GM23338 (cell line): Measurements from ENCODE around the gene TMEM74B. TPM values are rescaled to one million over a fixed set of nuclear protein-coding genes. Genes with fewer than 3 reads are reported as not detected.
A peak's percentile ranks its signal among the peaks of the same experiment; 100 is the strongest.

Experiments
- ATAC-seq: fragments of 200-7000 bp; cut with Tn5 transposase; 3 replicates; pipeline ENCODE4 v1.9.1; 2020
- DNase-seq: peaks from one replicate; pipeline ENCODE4 v3.0.0-alpha.2; 2015; ENCODE audit warnings: low spot score
- H2AFZ ChIP-seq: fragments of 200-600 bp; sonication (generic); 2 replicates; pipeline ENCODE4 v1.8.0; 2016; ENCODE audit warnings: antibody characterized with exemption, mild to moderate bottlenecking, moderate library complexity
- H3F3A ChIP-seq: fragments of 200-600 bp; sonication (generic); replicated peaks from 2 replicates; pipeline ENCODE4 v1.8.0; 2017; ENCODE audit warnings: antibody characterized with exemption, mixed run types, low read depth
- H3K27ac ChIP-seq: fragments of 200-600 bp; sonication (generic); 2 replicates; pipeline ENCODE4 v1.6.1; 2016; ENCODE audit warnings: low read depth
- H3K27me3 ChIP-seq: fragments of 200-600 bp; sonication (generic); 2 replicates; pipeline ENCODE4 v1.8.0; 2016; ENCODE audit warnings: mild to moderate bottlenecking, mixed run types, moderate library complexity; ENCODE audit not compliant: insufficient read depth
- H3K36me3 ChIP-seq: fragments of 200-600 bp; sonication (generic); 2 replicates; pipeline ENCODE4 v1.8.0; 2016; ENCODE audit warnings: mild to moderate bottlenecking; ENCODE audit not compliant: insufficient read depth
- H3K4me1 ChIP-seq: fragments of 200-600 bp; sonication (generic); 2 replicates; pipeline ENCODE4 v1.8.0; 2016; ENCODE audit warnings: mild to moderate bottlenecking, moderate library complexity; ENCODE audit not compliant: insufficient read depth
- H3K4me2 ChIP-seq: fragments of 200-600 bp; sonication (generic); 2 replicates; pipeline ENCODE4 v1.7.1; 2017; ENCODE audit warnings: mixed run types
- H3K4me3 ChIP-seq: fragments of 200-600 bp; sonication (generic); 2 replicates; pipeline ENCODE4 v1.6.1; 2016; ENCODE audit warnings: mixed run types
- H3K79me2 ChIP-seq: fragments of 200-600 bp; sonication (generic); replicated peaks from 2 replicates; pipeline ENCODE4 v1.8.0; 2017; ENCODE audit warnings: mild to moderate bottlenecking; ENCODE audit not compliant: insufficient read depth
- H3K9me2 ChIP-seq: fragments of 200-600 bp; sonication (generic); 2 replicates; pipeline ENCODE4 v1.8.0; 2017; ENCODE audit not compliant: insufficient read depth
- H4K20me1 ChIP-seq: fragments of 200-600 bp; sonication (generic); replicated peaks from 2 replicates; pipeline ENCODE4 v1.8.0; 2017; ENCODE audit warnings: mild to moderate bottlenecking; ENCODE audit not compliant: insufficient read depth
- H3K27ac Mint-ChIP-seq: 2 replicates; pipeline ENCODE4 v1.8.0; 2020; ENCODE audit warnings: inconsistent platforms, mild to moderate bottlenecking, moderate library complexity, mixed read lengths
- H3K27me3 Mint-ChIP-seq: 3 replicates; pipeline ENCODE4 v1.8.0; 2022; ENCODE audit warnings: low read depth, mild to moderate bottlenecking, moderate library complexity, mixed read lengths, inconsistent platforms; ENCODE audit not compliant: insufficient read depth, poor library complexity
- H3K36me3 Mint-ChIP-seq: 3 replicates; pipeline ENCODE4 v1.8.0; 2021; ENCODE audit warnings: low read depth, mild to moderate bottlenecking, inconsistent platforms, moderate library complexity, mixed read lengths
- H3K4me1 Mint-ChIP-seq: 3 replicates; pipeline ENCODE4 v1.8.0; 2020; ENCODE audit warnings: mild to moderate bottlenecking, inconsistent platforms, mixed read lengths
- H3K4me3 Mint-ChIP-seq: 3 replicates; pipeline ENCODE4 v1.8.0; 2021; ENCODE audit warnings: moderate library complexity, mild to moderate bottlenecking, inconsistent platforms, mixed read lengths
- H3K9me3 Mint-ChIP-seq: 3 replicates; pipeline ENCODE4 v1.8.0; 2020; ENCODE audit warnings: moderate library complexity, mild to moderate bottlenecking, inconsistent platforms, mixed read lengths
- CREB1 ChIP-seq: fragments of 250-450 bp; sonication (Bioruptor Pico); IDR thresholded peaks from 2 replicates; pipeline ENCODE4 v1.5.0; 2020; ENCODE audit warnings: low read depth, mild to moderate bottlenecking, moderate library complexity
- EZH2 ChIP-seq: fragments of 200-600 bp; sonication (generic); IDR thresholded peaks from one replicate; pipeline ENCODE4 v1.8.0; 2017; ENCODE audit warnings: antibody characterized with exemption, mild to moderate bottlenecking, low read depth; ENCODE audit not compliant: unreplicated experiment
- EZH2phosphoT487 ChIP-seq: fragments of 200-600 bp; sonication (generic); IDR thresholded peaks from one replicate; pipeline ENCODE4 v1.8.1; 2018; ENCODE audit warnings: antibody characterized with exemption; ENCODE audit not compliant: unreplicated experiment
- JUNB ChIP-seq: IDR thresholded peaks from one replicate; pipeline ENCODE4 v1.6.1; 2016; ENCODE audit warnings: antibody characterized with exemption; ENCODE audit not compliant: unreplicated experiment
- POLR2AphosphoS5 ChIP-seq: IDR thresholded peaks from 2 replicates; pipeline ENCODE4 v1.6.1; 2016; ENCODE audit warnings: antibody characterized with exemption, low read depth
- STAT1 ChIP-seq: IDR thresholded peaks from one replicate; pipeline ENCODE4 v1.6.1; 2016; ENCODE audit warnings: antibody characterized with exemption; ENCODE audit not compliant: unreplicated experiment
- ZNF114 ChIP-seq: fragments of 250-450 bp; sonication (Bioruptor Pico); IDR thresholded peaks from 2 replicates; pipeline ENCODE4 v1.5.0; 2020; ENCODE audit warnings: mild to moderate bottlenecking, moderate library complexity
- ZNF331 ChIP-seq: fragments of 250-450 bp; sonication (Bioruptor Pico); IDR thresholded peaks from 2 replicates; pipeline ENCODE4 v1.5.0; 2020; ENCODE audit warnings: low read depth, mild to moderate bottlenecking, moderate library complexity
- polyA plus RNA-seq: library from polyadenylated mRNA; unstranded; fragments of >200 nt; fragmentation: Nextera tagmentation; extraction: Ambion mirVana; gene quantifications from 2 replicates; pipeline ENCODE4 v1.2.1, GENCODE V29; 2016
- total RNA-seq: library from RNA; depleted of rRNA; stranded (reverse); fragments of >200 nt; shearing (Covaris generic); gene quantifications from 2 replicates; pipeline ENCODE4 v1.2.3, GENCODE V29; 2014
- TF ChIP-seq, protein P1 (sequence below), 2 experiments: fragments of 200-600 bp in 1 of 2; sonication (generic) in 1 of 2; conservative IDR thresholded peaks; 2 replicates each; pipeline versions ENCODE4 v1.5.1 to v1.6.1; 2016 to 2017; ENCODE audit warnings: antibody characterized with exemption in 2 of 2, low read depth in 2 of 2, mild to moderate bottlenecking in 2 of 2, moderate library complexity in 1 of 2
- TF ChIP-seq, protein P2 (sequence below): fragments of 250-450 bp; sonication (Bioruptor Pico); IDR thresholded peaks from 2 replicates; pipeline ENCODE4 v1.5.0; 2020; ENCODE audit warnings: mild to moderate bottlenecking, moderate library complexity
- TF ChIP-seq, protein P3 (sequence below): IDR thresholded peaks from one replicate; pipeline ENCODE4 v1.6.1; 2018; ENCODE audit warnings: antibody characterized with exemption; ENCODE audit not compliant: unreplicated experiment

The TMEM74B gene
- total and polyA plus RNA-seq, 2 experiments from 2014 or later: 1.0 to 4.8 TPM

DNA sequence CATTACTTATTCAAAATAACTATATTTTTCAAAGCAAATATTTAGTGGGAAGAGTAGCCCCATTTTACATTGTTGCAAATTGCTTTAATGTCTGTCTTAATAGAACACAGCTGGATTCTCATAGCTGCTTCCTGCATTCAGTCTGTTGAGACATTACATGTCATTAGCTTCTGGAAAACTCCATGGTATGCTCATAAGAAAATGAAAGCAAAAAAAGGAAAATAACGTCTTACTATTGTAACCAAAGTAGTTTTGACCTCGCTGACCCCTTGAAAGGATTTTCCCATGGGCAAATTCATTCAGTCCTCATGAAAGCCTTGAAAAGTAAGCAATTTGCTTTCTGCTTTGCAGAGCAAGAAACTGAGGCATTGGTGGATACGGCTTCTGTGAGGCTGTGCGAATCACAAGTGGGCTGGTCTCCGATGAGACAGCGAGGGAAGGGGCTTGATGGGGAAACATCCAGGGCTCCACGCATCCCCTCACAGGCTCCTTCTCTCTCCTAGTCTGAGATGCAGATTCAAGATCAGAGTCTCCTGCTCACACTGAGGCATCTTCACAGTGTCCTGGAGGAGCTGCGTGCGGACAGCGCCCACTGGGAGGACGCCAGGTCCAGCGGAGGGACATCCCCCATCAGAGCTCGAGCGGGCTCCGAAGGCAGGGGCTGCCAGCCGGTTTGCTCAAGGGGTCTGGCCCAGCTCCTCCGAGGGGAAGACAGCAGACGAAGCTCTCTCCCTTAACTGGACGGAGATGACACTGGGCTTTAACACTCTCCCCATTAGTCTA is 21.8 kb upstream of the TMEM74B start:
- Mint-ChIP-seq H3K27me3 (peaks cover 1% of the 10 kb centered on the region), H3K4me3 (no peak overlapping the region), H3K27ac (no peak overlapping the region), H3K4me1 (no peaks in the 10 kb centered on the region), H3K9me3 (no peaks in the 10 kb centered on the region), H3K36me3 (no peaks in the 10 kb centered on the region)
- Histone ChIP-seq H2AFZ (peak overlapping the region; percentile 56; the same call in 1 of the 2 replicates), H3K36me3 (no peaks in the 10 kb centered on the region), H3F3A (no peaks in the 10 kb centered on the region), H3K4me2 (no peak overlapping the region), H3K4me1 (no peaks in the 10 kb centered on the region), H3K27ac (no peak overlapping the region), H3K9me2 (no peaks in the 10 kb centered on the region), H3K79me2 (no peaks in the 10 kb centered on the region), H3K4me3 (no peak overlapping the region), H4K20me1 (no peaks in the 10 kb centered on the region; the same call in 1 of the 2 replicates), H3K27me3 (no peaks in the 10 kb centered on the region)
- ATAC-seq: no peak
- TF ChIP-seq JUNB (no peak), CREB1 (CRISPR knock-in tag) (no peak), EZH2 (no peak), EZH2phosphoT487 (no peak), STAT1 (no peak), ZNF331 (CRISPR knock-in tag) (no peak), POLR2AphosphoS5 (no peak), ZNF114 (no peak)
- TF ChIP-seq, protein P1, sequence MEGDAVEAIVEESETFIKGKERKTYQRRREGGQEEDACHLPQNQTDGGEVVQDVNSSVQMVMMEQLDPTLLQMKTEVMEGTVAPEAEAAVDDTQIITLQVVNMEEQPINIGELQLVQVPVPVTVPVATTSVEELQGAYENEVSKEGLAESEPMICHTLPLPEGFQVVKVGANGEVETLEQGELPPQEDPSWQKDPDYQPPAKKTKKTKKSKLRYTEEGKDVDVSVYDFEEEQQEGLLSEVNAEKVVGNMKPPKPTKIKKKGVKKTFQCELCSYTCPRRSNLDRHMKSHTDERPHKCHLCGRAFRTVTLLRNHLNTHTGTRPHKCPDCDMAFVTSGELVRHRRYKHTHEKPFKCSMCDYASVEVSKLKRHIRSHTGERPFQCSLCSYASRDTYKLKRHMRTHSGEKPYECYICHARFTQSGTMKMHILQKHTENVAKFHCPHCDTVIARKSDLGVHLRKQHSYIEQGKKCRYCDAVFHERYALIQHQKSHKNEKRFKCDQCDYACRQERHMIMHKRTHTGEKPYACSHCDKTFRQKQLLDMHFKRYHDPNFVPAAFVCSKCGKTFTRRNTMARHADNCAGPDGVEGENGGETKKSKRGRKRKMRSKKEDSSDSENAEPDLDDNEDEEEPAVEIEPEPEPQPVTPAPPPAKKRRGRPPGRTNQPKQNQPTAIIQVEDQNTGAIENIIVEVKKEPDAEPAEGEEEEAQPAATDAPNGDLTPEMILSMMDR (conservative IDR thresholded peaks at IDR 0.05; ENCODE audit: low read depth in 2 of 2): no peak
- TF ChIP-seq, protein P2, sequence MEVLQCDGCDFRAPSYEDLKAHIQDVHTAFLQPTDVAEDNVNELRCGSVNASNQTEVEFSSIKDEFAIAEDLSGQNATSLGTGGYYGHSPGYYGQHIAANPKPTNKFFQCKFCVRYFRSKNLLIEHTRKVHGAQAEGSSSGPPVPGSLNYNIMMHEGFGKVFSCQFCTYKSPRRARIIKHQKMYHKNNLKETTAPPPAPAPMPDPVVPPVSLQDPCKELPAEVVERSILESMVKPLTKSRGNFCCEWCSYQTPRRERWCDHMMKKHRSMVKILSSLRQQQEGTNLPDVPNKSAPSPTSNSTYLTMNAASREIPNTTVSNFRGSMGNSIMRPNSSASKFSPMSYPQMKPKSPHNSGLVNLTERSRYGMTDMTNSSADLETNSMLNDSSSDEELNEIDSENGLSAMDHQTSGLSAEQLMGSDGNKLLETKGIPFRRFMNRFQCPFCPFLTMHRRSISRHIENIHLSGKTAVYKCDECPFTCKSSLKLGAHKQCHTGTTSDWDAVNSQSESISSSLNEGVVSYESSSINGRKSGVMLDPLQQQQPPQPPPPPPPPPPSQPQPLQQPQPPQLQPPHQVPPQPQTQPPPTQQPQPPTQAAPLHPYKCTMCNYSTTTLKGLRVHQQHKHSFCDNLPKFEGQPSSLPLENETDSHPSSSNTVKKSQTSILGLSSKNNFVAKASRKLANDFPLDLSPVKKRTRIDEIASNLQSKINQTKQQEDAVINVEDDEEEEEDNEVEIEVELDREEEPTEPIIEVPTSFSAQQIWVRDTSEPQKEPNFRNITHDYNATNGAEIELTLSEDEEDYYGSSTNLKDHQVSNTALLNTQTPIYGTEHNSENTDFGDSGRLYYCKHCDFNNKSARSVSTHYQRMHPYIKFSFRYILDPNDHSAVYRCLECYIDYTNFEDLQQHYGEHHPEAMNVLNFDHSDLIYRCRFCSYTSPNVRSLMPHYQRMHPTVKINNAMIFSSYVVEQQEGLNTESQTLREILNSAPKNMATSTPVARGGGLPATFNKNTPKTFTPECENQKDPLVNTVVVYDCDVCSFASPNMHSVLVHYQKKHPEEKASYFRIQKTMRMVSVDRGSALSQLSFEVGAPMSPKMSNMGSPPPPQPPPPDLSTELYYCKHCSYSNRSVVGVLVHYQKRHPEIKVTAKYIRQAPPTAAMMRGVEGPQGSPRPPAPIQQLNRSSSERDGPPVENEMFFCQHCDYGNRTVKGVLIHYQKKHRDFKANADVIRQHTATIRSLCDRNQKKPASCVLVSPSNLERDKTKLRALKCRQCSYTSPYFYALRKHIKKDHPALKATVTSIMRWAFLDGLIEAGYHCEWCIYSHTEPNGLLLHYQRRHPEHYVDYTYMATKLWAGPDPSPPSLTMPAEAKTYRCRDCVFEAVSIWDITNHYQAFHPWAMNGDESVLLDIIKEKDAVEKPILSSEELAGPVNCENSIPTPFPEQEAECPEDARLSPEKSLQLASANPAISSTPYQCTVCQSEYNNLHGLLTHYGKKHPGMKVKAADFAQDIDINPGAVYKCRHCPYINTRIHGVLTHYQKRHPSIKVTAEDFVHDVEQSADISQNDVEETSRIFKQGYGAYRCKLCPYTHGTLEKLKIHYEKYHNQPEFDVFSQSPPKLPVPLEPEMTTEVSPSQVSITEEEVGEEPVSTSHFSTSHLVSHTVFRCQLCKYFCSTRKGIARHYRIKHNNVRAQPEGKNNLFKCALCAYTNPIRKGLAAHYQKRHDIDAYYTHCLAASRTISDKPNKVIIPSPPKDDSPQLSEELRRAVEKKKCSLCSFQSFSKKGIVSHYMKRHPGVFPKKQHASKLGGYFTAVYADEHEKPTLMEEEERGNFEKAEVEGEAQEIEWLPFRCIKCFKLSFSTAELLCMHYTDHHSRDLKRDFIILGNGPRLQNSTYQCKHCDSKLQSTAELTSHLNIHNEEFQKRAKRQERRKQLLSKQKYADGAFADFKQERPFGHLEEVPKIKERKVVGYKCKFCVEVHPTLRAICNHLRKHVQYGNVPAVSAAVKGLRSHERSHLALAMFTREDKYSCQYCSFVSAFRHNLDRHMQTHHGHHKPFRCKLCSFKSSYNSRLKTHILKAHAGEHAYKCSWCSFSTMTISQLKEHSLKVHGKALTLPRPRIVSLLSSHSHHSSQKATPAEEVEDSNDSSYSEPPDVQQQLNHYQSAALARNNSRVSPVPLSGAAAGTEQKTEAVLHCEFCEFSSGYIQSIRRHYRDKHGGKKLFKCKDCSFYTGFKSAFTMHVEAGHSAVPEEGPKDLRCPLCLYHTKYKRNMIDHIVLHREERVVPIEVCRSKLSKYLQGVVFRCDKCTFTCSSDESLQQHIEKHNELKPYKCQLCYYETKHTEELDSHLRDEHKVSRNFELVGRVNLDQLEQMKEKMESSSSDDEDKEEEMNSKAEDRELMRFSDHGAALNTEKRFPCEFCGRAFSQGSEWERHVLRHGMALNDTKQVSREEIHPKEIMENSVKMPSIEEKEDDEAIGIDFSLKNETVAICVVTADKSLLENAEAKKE: no peak
- TF ChIP-seq, protein P3, sequence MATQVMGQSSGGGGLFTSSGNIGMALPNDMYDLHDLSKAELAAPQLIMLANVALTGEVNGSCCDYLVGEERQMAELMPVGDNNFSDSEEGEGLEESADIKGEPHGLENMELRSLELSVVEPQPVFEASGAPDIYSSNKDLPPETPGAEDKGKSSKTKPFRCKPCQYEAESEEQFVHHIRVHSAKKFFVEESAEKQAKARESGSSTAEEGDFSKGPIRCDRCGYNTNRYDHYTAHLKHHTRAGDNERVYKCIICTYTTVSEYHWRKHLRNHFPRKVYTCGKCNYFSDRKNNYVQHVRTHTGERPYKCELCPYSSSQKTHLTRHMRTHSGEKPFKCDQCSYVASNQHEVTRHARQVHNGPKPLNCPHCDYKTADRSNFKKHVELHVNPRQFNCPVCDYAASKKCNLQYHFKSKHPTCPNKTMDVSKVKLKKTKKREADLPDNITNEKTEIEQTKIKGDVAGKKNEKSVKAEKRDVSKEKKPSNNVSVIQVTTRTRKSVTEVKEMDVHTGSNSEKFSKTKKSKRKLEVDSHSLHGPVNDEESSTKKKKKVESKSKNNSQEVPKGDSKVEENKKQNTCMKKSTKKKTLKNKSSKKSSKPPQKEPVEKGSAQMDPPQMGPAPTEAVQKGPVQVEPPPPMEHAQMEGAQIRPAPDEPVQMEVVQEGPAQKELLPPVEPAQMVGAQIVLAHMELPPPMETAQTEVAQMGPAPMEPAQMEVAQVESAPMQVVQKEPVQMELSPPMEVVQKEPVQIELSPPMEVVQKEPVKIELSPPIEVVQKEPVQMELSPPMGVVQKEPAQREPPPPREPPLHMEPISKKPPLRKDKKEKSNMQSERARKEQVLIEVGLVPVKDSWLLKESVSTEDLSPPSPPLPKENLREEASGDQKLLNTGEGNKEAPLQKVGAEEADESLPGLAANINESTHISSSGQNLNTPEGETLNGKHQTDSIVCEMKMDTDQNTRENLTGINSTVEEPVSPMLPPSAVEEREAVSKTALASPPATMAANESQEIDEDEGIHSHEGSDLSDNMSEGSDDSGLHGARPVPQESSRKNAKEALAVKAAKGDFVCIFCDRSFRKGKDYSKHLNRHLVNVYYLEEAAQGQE: no peak
- DNase-seq: no peak
